ENCODE data around the gene LAMTOR3. TPM values are rescaled to one million over a fixed set of nuclear protein-coding genes. Genes with fewer than 3 reads are reported as not detected.
A peak's percentile ranks its signal among the peaks of the same experiment; 100 is the strongest.
"Not testable (repeated sequence)": the region's sequence is repeated elsewhere in the genome, so short reads cannot be mapped to it uniquely, and the experiment has no call there.

Gene LAMTOR3
- polyA plus RNA-seq, 3 donors, result 87.4 to 104 (median 88.7) TPM

DNA sequence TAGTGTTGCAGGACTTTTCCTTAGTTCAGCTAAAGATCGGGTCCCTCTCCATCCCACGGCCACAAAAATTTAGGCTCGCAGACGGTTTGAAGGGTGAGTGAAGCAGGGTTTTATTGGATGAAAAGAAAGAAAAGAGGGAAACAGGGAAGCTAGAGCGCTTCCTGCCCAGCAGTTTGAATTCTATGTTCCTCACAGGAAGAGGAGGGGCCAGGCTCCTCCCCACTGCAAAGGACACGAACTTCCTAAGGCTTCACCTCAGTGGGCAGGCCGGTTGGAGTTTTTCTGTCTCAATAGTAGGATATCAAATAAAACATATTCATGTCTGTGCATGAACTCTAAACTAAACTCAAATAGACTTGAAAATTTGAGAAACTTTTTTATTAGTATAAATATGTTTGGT, 50.2 kb downstream of the LAMTOR3 start:
- DNase-seq (ENCODE audit: extremely low read depth in 1 of 11, low read depth in 9 of 11, low spot score in 4 of 11), result no peak

DNA sequence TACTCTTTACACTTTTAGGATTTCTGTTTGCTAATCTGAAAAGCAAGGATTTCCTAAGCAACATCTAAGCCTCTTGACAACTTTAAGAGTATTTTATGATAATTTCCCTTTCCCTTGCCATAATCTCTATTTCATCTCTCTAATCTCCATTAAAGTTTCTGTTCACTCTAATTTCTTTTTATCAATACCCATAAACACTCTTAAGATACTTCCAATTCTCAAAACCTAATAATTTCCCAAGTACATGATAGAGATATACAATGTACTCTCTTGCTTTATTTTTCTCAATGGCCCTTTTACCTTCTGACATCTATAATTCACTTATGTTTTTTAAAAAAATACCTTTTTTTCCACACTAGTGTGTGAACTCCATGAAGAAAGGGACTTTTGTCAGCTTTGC, 50.8 kb downstream of the LAMTOR3 start:
- no peak for DNase-seq (ENCODE audit: extremely low read depth in 1 of 11, low read depth in 9 of 11, low spot score in 4 of 11)

DNA sequence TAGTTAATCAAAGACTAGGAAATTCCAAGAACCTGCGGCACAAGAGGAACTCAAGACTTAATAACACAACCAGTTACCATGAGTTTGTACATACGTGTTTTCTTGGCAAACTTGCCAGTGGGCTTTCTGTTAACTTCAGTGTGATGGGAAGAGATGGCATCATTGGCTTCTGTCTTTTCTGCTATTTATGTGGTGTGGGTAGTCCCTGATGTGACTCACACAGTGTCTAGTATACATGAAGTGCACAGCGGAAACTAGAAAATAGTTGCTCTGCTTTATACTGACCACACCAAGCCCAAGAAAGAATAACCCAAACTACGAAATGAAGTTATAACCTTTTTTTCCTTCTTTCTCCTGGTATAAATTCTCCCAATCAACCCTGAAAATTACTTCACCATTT, 53.1 kb downstream of the LAMTOR3 start:
- DNase-seq (ENCODE audit: extremely low read depth in 1 of 11, low read depth in 9 of 11, low spot score in 4 of 11), result no peak

DNA sequence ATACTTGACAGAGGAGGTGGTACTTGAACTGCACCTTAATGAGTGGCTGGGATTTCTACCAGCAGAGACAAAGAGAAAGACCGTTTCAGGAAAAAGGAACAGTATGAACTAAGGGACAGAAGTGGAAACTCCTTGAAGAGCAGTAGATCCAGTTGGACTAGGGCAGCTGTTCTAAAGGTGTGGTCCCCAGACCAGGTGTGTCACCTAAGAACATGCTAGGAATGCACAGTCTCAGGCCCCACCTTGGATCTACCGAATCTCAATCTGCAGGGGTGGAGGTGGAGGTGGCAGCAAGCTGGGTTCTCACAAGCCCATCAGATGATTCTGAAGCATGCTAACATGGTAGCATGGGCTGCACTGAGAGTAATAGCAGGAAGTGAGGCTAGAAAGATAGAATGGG, 55.3 kb downstream of the LAMTOR3 start:
- no peak for DNase-seq (ENCODE audit: extremely low read depth in 1 of 11, low read depth in 9 of 11, low spot score in 4 of 11)

DNA sequence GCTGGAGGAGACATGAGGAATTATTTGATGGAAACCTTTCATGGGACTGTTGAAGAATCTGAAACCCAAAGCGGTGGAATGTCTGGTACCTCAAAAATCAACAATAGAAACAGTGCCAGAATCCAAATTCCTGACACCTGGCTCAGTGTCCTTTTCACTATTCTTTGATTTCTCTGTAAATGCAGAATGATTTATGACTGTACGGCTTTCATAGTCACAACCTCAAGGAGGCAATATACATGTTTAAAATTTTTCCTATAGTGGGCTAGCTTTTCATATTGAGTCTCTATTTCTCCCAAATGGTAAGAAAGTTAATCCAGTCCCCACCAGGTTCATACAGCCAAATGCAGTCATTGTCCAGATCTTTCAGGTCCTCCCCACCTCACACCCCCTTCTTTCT, 58.3 kb downstream of the LAMTOR3 start:
- no peak for DNase-seq (ENCODE audit: extremely low read depth in 1 of 11, low read depth in 9 of 11, low spot score in 4 of 11)

DNA sequence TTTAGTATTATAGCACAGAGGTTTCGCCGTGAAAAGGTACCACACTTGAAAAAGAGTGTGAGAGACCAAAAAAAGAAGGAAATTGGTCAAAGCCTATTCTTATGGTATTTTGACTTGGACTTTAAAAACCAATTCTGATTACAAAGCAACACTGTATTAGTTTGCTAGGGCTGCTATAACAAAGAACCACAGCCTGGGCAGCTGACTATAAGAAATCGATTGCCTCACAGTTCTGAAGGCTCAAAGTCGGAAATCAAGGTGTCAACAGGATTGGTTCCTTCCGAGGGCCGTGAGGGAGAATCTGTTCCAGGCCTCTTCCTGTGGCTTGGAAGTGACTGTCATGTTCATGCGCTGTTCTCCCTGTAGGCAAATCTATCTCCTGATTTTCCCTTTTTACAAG, 59.7 kb downstream of the LAMTOR3 start:
- no peak for DNase-seq (ENCODE audit: extremely low read depth in 1 of 11, low read depth in 9 of 11, low spot score in 4 of 11)

DNA sequence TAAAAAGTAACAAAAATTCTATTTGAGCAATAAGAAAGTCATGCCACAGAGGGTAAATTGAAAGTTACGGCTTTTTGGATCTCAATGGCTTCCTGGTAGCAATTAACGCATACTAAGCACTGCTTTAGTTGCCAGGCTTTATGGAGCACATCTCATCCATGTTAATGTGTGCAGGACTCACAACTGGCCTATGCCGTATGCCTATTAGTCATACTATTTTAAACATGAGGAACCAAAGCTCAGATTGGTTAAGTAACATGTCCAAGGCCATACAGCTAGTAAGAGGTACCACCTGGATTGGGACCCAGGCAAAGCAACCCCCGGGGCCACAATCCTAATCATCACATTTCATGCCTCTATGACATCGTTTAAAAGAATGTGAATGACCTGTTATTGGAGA, 60.5 kb downstream of the LAMTOR3 start:
- DNase-seq (ENCODE audit: extremely low read depth in 1 of 11, low read depth in 9 of 11, low spot score in 4 of 11), result peak in 1 of 11 donors; percentile 4

DNA sequence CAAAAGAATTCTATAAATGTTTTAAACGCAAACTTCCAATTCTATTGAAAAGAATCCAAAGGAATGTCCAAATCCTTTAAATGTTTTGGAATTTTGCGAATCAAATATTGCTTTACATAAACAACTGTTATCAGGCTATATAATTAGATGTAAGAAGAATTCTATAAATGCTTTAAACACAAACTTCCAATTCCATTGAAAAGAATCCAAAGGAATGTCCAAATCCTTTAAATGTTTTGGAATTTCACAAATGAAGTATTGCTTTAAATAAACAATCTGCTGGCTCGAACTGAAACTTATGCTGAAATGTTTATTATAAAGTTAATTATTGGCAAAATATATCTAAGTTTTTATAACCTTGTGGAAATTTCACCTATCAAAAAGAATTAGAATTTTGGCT, 61.5 kb downstream of the LAMTOR3 start:
- DNase-seq (ENCODE audit: extremely low read depth in 1 of 11, low read depth in 9 of 11, low spot score in 4 of 11), result no peak

DNA sequence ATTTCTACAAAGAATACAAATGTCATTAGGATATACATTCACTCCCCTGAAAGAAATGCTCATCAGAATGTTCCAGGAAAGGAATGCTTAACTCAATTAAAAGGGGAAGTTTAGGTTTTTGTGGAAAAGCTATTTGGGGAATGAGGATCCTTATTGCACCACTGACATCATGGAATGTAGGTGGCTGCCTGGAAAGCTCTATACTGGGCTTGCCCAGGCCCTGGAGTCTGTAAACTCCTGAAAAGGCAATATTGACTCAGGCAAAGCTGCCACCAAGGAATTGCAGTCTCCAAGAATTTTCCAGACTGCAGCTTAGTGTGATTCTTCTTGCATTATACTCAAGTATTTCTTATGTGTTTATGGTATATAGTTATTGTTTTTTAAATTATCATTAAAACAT, 61.9 kb downstream of the LAMTOR3 start:
- DNase-seq (ENCODE audit: extremely low read depth in 1 of 11, low read depth in 9 of 11, low spot score in 4 of 11), result no peak

DNA sequence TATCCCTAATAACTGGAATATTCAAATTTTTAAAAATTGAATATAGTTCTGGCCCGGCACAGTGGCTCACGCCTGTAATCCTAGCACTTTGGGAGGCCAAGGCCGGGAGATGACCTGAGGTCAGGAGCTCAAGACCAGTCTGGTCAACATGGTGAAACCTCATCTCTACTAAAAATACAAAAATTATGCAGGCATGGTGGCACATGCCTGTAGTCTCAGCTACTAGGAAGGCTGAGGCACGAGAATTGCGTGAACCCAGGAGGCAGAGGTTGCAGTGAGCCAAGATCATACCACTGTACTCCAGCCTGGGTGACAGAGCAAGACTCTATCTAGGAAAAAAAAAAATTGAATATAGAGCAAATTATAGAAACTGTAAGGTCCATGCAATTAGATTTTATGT, 64.2 kb downstream of the LAMTOR3 start:
- DNase-seq (ENCODE audit: extremely low read depth in 1 of 11, low read depth in 9 of 11, low spot score in 4 of 11), result not testable (repeated sequence)

DNA sequence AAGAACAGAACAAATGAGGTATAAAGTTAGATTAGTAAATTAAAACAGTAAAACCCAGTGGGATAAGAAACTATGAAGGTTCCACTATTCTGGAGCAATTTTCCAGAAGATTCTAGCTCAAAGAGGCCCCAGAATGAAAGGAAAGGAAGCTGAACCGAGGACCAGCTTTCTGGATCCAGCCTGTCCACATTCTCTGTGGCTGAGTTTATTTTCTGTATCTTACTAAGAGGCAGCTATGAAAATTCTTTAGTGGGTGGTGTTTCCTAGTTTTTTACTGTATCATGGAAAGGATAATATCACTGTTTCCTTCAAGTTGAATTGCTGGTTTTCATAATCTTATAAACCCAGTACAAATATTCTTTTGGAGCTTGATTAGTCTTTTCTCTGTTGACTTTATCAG, 65.8 kb downstream of the LAMTOR3 start:
- no peak for DNase-seq (ENCODE audit: extremely low read depth in 1 of 11, low read depth in 9 of 11, low spot score in 4 of 11)

Other genes starting within 250 kb of the LAMTOR3 start
- gene C4orf54, start 236.6 kb downstream of the LAMTOR3 start, polyA plus RNA-seq (ENCODE audit: insufficient read length in 3 of 3), result 1 to 10 TPM in 1 of 3 donors, under 1 TPM in 2; 0.76 to 1.2 (median 0.86) TPM
- gene DAPP1, start 77.6 kb downstream of the LAMTOR3 start, polyA plus RNA-seq (ENCODE audit: insufficient read length in 3 of 3), result 1 to 10 TPM in 1 of 3 donors, under 1 TPM in 2; 0.64 to 1.3 (median 0.83) TPM
- 10 to 100 TPM; 29.9 to 39.9 (median 39.3) TPM for gene DNAJB14, start 52.2 kb upstream of the LAMTOR3 start, polyA plus RNA-seq (ENCODE audit: insufficient read length in 3 of 3)
- 100 to 1,000 TPM; 294 to 450 (median 443) TPM for gene H2AZ1, start 55.8 kb upstream of the LAMTOR3 start, polyA plus RNA-seq (ENCODE audit: insufficient read length in 3 of 3)